Neural crest cell (in vitro differentiated cells): ENCODE data around the gene PPP1R26. TPM values are rescaled to one million over a fixed set of nuclear protein-coding genes. Genes with fewer than 3 reads are reported as not detected.

Source experiments
- DNase-seq: peaks from one replicate; pipeline ENCODE4 v3.0.0; 2021; ENCODE audit warnings: low read depth, mixed read lengths, low spot score
- H3K27ac Mint-ChIP-seq: one replicate; pipeline ENCODE4 v1.8.0; 2021; ENCODE audit warnings: mild to moderate bottlenecking, mixed read lengths; ENCODE audit not compliant: unreplicated experiment
- H3K27me3 Mint-ChIP-seq: 2 replicates; pipeline ENCODE4 v1.8.0; 2021; ENCODE audit warnings: low read depth, mild to moderate bottlenecking, mixed read lengths
- H3K36me3 Mint-ChIP-seq: 2 replicates; pipeline ENCODE4 v1.8.0; 2021; ENCODE audit warnings: low read depth, mild to moderate bottlenecking, mixed read lengths
- H3K4me1 Mint-ChIP-seq: 2 replicates; pipeline ENCODE4 v1.8.0; 2021; ENCODE audit warnings: mixed read lengths
- H3K4me3 Mint-ChIP-seq: one replicate; pipeline ENCODE4 v1.8.0; 2021; ENCODE audit warnings: mild to moderate bottlenecking, mixed read lengths
- H3K9me3 Mint-ChIP-seq: 2 replicates; pipeline ENCODE4 v1.8.0; 2021; ENCODE audit warnings: mixed read lengths
- CTCF ChIP-seq: fragments of 200-600 bp; sonication (generic); conservative IDR thresholded peaks from 2 replicates; pipeline ENCODE4 v1.5.0; 2021; ENCODE audit warnings: antibody characterized with exemption, mild to moderate bottlenecking
- total RNA-seq: library from RNA; stranded (reverse); gene quantifications from 2 replicates; pipeline ENCODE4 v1.2.1, GENCODE V29; 2021

The PPP1R26 gene
- total RNA-seq, 1 donor from 2014 or later = 27.5 TPM

- Mint-ChIP-seq H3K4me1 (peaks cover 18% of the 10 kb centered on the region), H3K4me3 (peak overlapping the region; percentile 57), H3K9me3 (no peaks in the 10 kb centered on the region), H3K36me3 (peaks cover 4% of the 10 kb centered on the region), H3K27ac (no peak overlapping the region), H3K27me3 (no peaks in the 10 kb centered on the region)
- TF ChIP-seq CTCF = no peak
- no peak for DNase-seq
These were observed 24.0 kb downstream of the PPP1R26 start for GRCh38 chr9:135503371-135504261.

GRCh38 chr9:135504262-135505243 is 25.0 kb downstream of the PPP1R26 start:
- peaks cover 6% of the 10 kb centered on the region for H3K9me3 Mint-ChIP-seq
- peaks cover 10% of the 10 kb centered on the region for H3K4me1 Mint-ChIP-seq
- peak; percentile 66 for DNase-seq
- peak overlapping the region; percentile 57 for H3K27ac Mint-ChIP-seq
- no peaks in the 10 kb centered on the region for H3K27me3 Mint-ChIP-seq
- peaks cover 10% of the 10 kb centered on the region for H3K36me3 Mint-ChIP-seq
- H3K4me3 Mint-ChIP-seq = peak overlapping the region; percentile 83
- peak; percentile 74 for TF ChIP-seq CTCF

- Mint-ChIP-seq H3K4me1 (peaks cover 10% of the 10 kb centered on the region), H3K9me3 (peaks cover 7% of the 10 kb centered on the region), H3K27me3 (no peaks in the 10 kb centered on the region), H3K36me3 (peaks cover 10% of the 10 kb centered on the region), H3K27ac (peak overlapping the region; percentile 19), H3K4me3 (peak overlapping the region; percentile 83)
- no peak for TF ChIP-seq CTCF
- no peak for DNase-seq
These were observed 26.0 kb downstream of the PPP1R26 start for GRCh38 chr9:135505406-135506187.

- peaks cover 9% of the 10 kb centered on the region for H3K4me1 Mint-ChIP-seq
- H3K27ac Mint-ChIP-seq = peak overlapping the region; percentile 50
- no peaks in the 10 kb centered on the region for H3K27me3 Mint-ChIP-seq
- peaks cover 7% of the 10 kb centered on the region for H3K9me3 Mint-ChIP-seq
- H3K4me3 Mint-ChIP-seq = no peak overlapping the region
- H3K36me3 Mint-ChIP-seq = peaks cover 10% of the 10 kb centered on the region
- DNase-seq = peak; percentile 53
- TF ChIP-seq CTCF = no peak
These were observed 26.9 kb downstream of the PPP1R26 start for GRCh38 chr9:135506327-135507103.
